RWPE1 (cell line): Measurements from ENCODE around the gene BNIP5.

Experiments used
- CTCF ChIA-PET: fragments of 350-600 bp; sonication (Branson Sonifier 250); formaldehyde crosslinking; extraction: SDS; loops from one replicate; lab custom pipeline; 2021; lab: Yijun Ruan, JAX
- POLR2A ChIA-PET: fragments of 400-600 bp; formaldehyde crosslinking; extraction: SDS; loops from one replicate; lab custom pipeline; 2020; ENCODE audit warnings: antibody characterized with exemption; ENCODE audit not compliant: low non-redundant PET; lab: Yijun Ruan, JAX
- DNase-seq: peaks from one replicate; pipeline ENCODE4 v3.0.0; 2012; ENCODE audit warnings: low spot score
- H3K27ac ChIP-seq: fragments of 450-650 bp; 2 replicates; pipeline ENCODE4 v1.5.1; 2017
- TF ChIP-seq, protein P1 (sequence below): fragments of 450-650 bp; conservative IDR thresholded peaks from 2 replicates; pipeline ENCODE4 v1.5.1; 2017; ENCODE audit warnings: low read depth, mild to moderate bottlenecking

BNIP5 gene

DNA sequence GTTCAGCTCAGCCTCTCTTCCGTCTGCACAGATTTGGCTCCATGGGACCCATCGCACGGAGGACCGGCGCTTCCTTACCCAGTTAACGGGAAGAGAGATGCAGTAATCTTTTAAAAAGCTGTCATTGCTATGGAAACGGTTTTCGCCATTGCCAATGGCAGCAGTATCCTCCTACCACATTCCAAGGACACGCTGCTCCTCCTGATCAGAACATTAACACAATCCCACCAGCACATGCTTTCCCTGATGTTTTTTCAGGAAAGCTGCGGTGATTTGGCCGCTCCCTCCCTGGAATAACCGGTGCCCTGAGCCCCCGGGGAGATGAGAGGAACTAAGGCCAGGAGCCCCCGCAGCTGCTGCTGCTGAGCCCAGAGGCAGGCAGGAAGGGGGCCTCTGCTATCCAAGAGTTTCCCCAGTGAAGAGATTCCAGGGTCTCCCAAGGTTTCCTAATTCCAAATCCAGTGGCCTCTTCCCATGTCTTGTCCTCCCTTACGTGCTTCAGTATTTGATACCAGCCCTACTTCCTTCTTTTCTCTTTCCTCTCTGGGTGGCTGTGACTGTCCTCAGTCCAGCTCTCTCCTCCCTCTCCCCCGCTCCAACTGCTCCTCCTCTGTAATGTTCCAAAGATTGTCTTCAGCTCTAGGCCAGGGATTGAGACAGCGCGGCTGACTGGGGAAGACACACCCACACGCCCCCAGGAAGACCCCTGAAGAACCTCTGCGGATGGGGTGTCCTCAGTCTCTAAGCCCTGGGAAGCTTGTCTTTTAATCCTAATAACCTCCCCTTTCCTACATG, 2.6 kb downstream of the BNIP5 start:
- ChIA-PET CTCF (interaction anchor here (1.8 kb wide), 1 partner anchor 32 kb away, joined by 5 read pairs; no protein-coding TSS in a partner anchor), POLR2A (no interaction called here)
- TF ChIP-seq, protein P1, sequence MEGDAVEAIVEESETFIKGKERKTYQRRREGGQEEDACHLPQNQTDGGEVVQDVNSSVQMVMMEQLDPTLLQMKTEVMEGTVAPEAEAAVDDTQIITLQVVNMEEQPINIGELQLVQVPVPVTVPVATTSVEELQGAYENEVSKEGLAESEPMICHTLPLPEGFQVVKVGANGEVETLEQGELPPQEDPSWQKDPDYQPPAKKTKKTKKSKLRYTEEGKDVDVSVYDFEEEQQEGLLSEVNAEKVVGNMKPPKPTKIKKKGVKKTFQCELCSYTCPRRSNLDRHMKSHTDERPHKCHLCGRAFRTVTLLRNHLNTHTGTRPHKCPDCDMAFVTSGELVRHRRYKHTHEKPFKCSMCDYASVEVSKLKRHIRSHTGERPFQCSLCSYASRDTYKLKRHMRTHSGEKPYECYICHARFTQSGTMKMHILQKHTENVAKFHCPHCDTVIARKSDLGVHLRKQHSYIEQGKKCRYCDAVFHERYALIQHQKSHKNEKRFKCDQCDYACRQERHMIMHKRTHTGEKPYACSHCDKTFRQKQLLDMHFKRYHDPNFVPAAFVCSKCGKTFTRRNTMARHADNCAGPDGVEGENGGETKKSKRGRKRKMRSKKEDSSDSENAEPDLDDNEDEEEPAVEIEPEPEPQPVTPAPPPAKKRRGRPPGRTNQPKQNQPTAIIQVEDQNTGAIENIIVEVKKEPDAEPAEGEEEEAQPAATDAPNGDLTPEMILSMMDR, result no peak
- no peak for DNase-seq
- H3K27ac ChIP-seq, result no peak overlapping the region

DNA sequence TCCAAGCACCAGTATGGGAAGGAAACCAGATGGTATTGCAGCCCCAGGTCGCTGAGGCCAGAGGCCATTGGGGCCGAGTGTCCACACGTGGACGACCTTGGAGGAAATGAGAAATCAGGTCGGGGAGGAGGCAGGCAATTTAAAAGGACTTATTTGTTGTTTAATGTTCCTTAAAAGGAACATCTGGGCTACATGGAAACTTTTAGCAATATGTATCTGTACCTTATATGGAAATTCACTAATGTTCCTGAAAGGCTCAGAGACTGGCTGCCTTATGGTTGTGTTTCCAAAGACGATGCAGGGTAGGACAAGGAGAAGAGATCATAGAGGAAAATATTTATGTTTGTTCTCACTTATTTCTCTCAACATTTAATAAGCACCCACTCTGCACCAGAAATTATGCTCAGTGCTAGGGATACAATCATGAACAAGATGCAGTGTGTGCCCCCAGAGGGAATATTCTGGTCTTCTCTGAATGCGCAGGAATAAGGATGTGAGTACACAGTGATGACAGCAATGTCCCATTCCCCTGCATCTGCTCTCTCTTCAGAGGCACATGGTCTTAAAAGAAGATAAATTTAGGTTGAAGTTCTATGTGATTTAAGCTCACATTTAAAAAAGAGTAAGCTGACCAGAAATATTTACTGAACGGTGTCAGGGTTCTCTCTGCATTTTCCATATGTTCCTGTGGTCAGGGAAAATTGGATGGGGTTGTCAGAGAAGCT, 3.4 kb downstream of the BNIP5 start:
- ChIA-PET POLR2A (no interaction called here), CTCF (interaction anchor here (1.8 kb wide), 1 partner anchor 31 kb away, joined by 5 read pairs; no protein-coding TSS in a partner anchor)

DNA sequence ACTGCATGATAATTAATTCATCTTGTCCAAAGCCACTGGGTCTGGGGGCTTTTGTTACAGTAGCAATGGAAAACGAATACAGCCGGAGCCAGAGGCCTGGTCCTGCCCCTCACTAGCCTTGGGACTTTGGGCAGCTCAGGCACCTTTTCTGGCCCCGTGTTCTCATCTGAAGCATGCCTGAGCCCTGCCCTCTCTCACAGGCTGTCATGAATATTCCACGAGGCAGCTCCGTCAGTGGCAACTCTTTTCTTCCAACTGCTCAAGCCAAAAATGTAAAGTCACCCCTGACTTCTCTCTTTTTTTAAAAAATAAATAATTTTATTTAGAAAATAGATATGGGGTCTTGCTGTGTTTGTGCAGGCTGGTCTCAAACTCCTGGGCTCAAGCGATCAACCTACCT, 5.3 kb downstream of the BNIP5 start:
- ChIA-PET CTCF (no interaction called here), POLR2A (no interaction called here)
- H3K27ac ChIP-seq, result no peak overlapping the region
- TF ChIP-seq, protein P1, result no peak
- DNase-seq, result no peak

More for the DNA sequence above, 3.4 kb downstream of the BNIP5 start:
- DNase-seq, result no peak
- TF ChIP-seq, protein P1, result no peak
- H3K27ac ChIP-seq, result no peak overlapping the region

DNA sequence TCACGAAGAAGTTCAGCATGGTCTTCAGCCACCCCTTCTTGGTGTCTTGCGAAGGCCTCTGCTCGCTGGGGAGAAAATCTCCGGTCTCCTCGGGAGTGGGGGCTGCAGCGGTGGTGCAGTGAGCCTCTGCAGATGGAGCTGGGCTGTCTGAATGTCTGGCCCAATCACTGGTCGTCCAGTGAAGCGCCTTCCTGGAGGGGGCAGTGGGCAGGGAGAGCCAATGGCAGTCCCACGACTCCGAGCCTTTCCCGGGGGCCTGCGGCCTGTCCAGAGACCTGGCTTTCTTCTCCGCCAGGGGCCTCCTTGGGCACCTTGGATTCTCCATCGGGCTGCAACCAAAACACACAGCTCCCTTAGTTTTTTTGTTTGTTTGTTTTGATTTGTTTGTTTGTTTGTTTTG, 6.3 kb downstream of the BNIP5 start:
- DNase-seq, result no peak
- POLR2A ChIA-PET, result no interaction called here
- CTCF ChIA-PET, result interaction anchor here (0.6 to 1.1 kb wide), 3 partner anchors 11 to 165 kb away, joined by 3 to 4 read pairs (median 3); no protein-coding TSS in a partner anchor
- TF ChIP-seq, protein P1, result no peak
- no peak overlapping the region for H3K27ac ChIP-seq

DNA sequence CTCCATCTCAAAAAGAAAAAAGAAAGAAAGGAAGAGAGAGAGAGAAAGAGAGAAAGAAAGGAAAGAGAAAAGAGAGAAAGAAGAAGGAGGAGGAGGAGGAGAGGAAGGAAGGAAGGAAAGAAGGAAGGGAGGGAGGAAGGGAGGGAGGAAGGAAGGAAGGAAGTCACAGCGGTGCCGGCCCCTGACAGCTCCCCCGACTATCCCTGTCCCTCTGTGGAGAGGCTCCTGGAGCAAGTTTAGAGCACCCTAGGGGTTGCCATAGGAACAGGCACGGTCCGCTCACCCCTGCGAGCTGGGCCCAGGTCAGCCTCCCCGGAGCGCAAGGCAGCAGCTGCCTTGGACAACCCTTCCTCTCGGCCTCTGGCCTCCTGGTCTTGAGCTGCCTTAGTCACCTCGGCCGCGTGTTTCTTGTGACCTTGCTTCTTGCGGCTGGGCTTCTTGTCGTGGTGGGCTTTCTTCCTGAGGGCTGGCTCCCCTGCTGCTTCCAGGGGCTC, 6.8 kb downstream of the BNIP5 start:
- DNase-seq, result no peak
- POLR2A ChIA-PET, result no interaction called here
- TF ChIP-seq, protein P1, result no peak
- H3K27ac ChIP-seq, result no peak overlapping the region
- CTCF ChIA-PET, result interaction anchor here (0.6 to 1.1 kb wide), 3 partner anchors 11 to 35 kb away, joined by 3 to 4 read pairs (median 3); no protein-coding TSS in a partner anchor

DNA sequence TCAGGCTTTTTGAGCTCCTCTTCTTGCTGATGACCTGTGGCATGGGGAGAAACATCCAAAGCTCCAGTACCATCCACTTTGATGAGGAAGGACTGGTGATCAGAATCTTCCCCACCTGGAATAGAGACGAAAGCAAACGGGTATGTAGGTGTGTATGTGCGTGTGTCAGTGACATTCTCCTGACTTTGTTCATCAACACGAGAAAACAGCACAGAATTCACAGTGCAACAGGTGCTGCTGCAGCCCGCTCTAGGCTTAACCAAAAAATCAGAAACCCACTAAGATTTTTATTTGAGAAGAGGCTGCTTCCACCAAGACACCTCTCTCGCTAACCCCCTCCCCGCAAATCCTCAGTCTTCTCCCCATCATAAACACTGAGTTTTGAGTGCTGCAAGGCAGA, 8.1 kb downstream of the BNIP5 start:
- TF ChIP-seq, protein P1, result no peak
- POLR2A ChIA-PET, result no interaction called here
- DNase-seq, result no peak
- H3K27ac ChIP-seq, result no peak overlapping the region
- CTCF ChIA-PET, result interaction anchor here (0.6 to 0.9 kb wide), 2 partner anchors 32 to 513 kb away, joined by 3 to 4 read pairs; no protein-coding TSS in a partner anchor
